Astrocyte (in vitro differentiated cells and primary cell): Measurements from ENCODE around the gene CYP2B6. TPM values are rescaled to one million over a fixed set of nuclear protein-coding genes. Genes with fewer than 3 reads are reported as not detected.

Experiments
- DNase-seq: peaks from one replicate; pipeline ENCODE4 v3.0.0-alpha.2; 2010; ENCODE audit warnings: low read depth
- FAIRE-seq: peaks from 2 replicates; lab custom pipeline; 2011; peaks lifted over from hg19 to GRCh38; lab: Jason Lieb, UNC
- H2AFZ ChIP-seq: 2 replicates; pipeline ENCODE4 v1.6.0; 2012; ENCODE audit warnings: low read depth, low read length, inconsistent platforms
- H3K27ac ChIP-seq: 2 replicates; pipeline ENCODE4 v1.5.1; 2011; ENCODE audit warnings: low read depth, low read length, inconsistent platforms
- H3K27me3 ChIP-seq: 2 replicates; pipeline ENCODE4 v1.6.0; 2011; ENCODE audit warnings: low read length, inconsistent platforms; ENCODE audit not compliant: insufficient read depth
- H3K36me3 ChIP-seq: 2 replicates; pipeline ENCODE4 v1.5.1; 2011; ENCODE audit warnings: low read length, inconsistent platforms; ENCODE audit not compliant: insufficient read depth
- H3K4me1 ChIP-seq: 2 replicates; pipeline ENCODE4 v1.5.1; 2011; ENCODE audit warnings: low read length, inconsistent platforms; ENCODE audit not compliant: insufficient read depth
- H3K4me2 ChIP-seq: 2 replicates; pipeline ENCODE4 v1.6.0; 2012; ENCODE audit warnings: low read length, inconsistent platforms
- H3K4me3 ChIP-seq: 2 replicates; pipeline ENCODE4 v1.5.1; 2011; ENCODE audit warnings: low read depth, mild to moderate bottlenecking, low read length, inconsistent platforms; ENCODE audit not compliant: insufficient read depth
- H3K79me2 ChIP-seq: 2 replicates; pipeline ENCODE4 v1.6.0; 2012; ENCODE audit warnings: mild to moderate bottlenecking, low read length, inconsistent platforms; ENCODE audit not compliant: insufficient read depth
- H3K9ac ChIP-seq: 2 replicates; pipeline ENCODE4 v1.6.0; 2012; ENCODE audit warnings: mild to moderate bottlenecking, low read length, inconsistent platforms
- H3K9me3 ChIP-seq: 2 replicates; pipeline ENCODE4 v1.5.1; 2012; ENCODE audit warnings: low read depth, mild to moderate bottlenecking, low read length, inconsistent platforms; ENCODE audit not compliant: insufficient read depth
- H4K20me1 ChIP-seq: 2 replicates; pipeline ENCODE4 v1.6.0; 2012; ENCODE audit warnings: low read length, inconsistent platforms; ENCODE audit not compliant: insufficient read depth
- H3K27ac Mint-ChIP-seq: one replicate; pipeline ENCODE4 v1.8.0; 2021; ENCODE audit warnings: mild to moderate bottlenecking, mixed read lengths; ENCODE audit not compliant: unreplicated experiment
- H3K27me3 Mint-ChIP-seq: one replicate; pipeline ENCODE4 v1.8.0; 2021; ENCODE audit warnings: low read depth, mixed read lengths; ENCODE audit not compliant: unreplicated experiment
- H3K36me3 Mint-ChIP-seq: one replicate; pipeline ENCODE4 v1.8.0; 2021; ENCODE audit warnings: low read depth, mixed read lengths; ENCODE audit not compliant: unreplicated experiment
- H3K4me1 Mint-ChIP-seq: one replicate; pipeline ENCODE4 v1.8.0; 2021; ENCODE audit warnings: low read depth, mixed read lengths; ENCODE audit not compliant: unreplicated experiment
- H3K4me3 Mint-ChIP-seq: one replicate; pipeline ENCODE4 v1.8.0; 2021; ENCODE audit warnings: mild to moderate bottlenecking, moderate library complexity, mixed read lengths; ENCODE audit not compliant: unreplicated experiment
- H3K9me3 Mint-ChIP-seq: one replicate; pipeline ENCODE4 v1.8.0; 2021; ENCODE audit warnings: mild to moderate bottlenecking, mixed read lengths; ENCODE audit not compliant: unreplicated experiment
- EZH2 ChIP-seq: IDR thresholded peaks from 2 replicates; pipeline ENCODE4 v1.6.1; 2012; ENCODE audit warnings: mild to moderate bottlenecking, low read length, inconsistent platforms; ENCODE audit not compliant: insufficient read depth
- total RNA-seq: library from RNA; stranded (reverse); gene quantifications from 2 replicates; pipeline ENCODE4 v1.2.1, GENCODE V29; 2021
- TF ChIP-seq, protein P1 (sequence below): IDR thresholded peaks from 2 replicates; pipeline ENCODE4 v1.5.1; 2011; ENCODE audit warnings: low read depth, mild to moderate bottlenecking, inconsistent platforms, low read length, moderate library complexity; ENCODE audit not compliant: insufficient read depth

CYP2B6 gene
- total RNA-seq, 1 donor from 2014 or later: not detected

DNA sequence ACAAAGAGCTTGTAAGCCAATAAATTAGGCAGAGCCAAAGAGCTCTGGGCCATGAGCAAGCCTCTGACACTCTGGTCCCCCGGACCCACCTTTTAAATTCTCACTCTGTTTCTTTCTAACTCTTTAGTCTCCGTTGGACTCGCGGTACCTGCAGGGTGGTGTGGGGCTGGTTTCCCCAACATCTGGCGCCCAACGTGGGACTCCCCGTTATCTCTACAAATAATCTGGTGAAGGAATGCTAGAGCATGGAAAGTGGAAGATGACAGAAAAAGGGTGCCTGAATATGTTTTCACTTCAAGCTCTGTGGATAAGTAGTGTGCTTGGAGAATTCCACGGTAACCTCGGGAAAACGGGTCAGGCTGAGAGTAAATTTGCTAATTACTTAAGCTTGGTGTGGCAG is 36.5 kb upstream of the CYP2B6 start:
- no peak overlapping the region for H3K4me3 Mint-ChIP-seq

DNA sequence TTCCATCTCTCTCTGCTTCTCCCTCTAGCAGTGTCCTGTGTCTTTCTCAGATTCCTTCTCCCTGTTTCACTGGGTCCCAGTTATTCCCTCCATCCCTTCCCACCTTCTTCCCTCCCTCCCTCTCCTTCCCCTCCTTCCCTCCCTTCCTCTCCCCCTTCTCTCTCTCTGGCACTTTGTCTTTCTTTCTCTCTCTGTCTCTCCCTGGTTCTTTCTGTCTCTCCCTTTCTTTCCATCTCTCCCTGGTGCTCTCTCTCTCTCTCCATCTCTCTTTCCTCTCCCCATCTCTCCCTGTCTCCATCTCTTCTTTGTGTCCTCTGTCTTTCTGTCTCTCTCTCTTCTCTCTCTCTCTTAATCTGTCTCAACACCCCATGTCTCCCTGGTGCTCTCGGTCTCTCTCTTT is 31.7 kb upstream of the CYP2B6 start:
- Histone ChIP-seq H3K4me1 (no peaks in the 10 kb centered on the region), H3K27ac (no peak overlapping the region), H3K9me3 (peaks cover 13% of the 10 kb centered on the region), H3K79me2 (no peaks in the 10 kb centered on the region), H2AFZ (no peak overlapping the region), H3K9ac (no peak overlapping the region), H3K4me2 (no peak overlapping the region), H3K36me3 (no peaks in the 10 kb centered on the region), H3K4me3 (no peak overlapping the region), H3K27me3 (no peaks in the 10 kb centered on the region), H4K20me1 (no peaks in the 10 kb centered on the region)
- H3K27me3 Mint-ChIP-seq: peaks cover 31% of the 10 kb centered on the region
- peaks cover 26% of the 10 kb centered on the region for H3K9me3 Mint-ChIP-seq
- no peak overlapping the region for H3K4me3 Mint-ChIP-seq
- FAIRE-seq (no peak), DNase-seq (no peak)
- H3K27ac Mint-ChIP-seq: no peak overlapping the region
- peaks cover 4% of the 10 kb centered on the region for H3K36me3 Mint-ChIP-seq
- TF ChIP-seq, protein P1, sequence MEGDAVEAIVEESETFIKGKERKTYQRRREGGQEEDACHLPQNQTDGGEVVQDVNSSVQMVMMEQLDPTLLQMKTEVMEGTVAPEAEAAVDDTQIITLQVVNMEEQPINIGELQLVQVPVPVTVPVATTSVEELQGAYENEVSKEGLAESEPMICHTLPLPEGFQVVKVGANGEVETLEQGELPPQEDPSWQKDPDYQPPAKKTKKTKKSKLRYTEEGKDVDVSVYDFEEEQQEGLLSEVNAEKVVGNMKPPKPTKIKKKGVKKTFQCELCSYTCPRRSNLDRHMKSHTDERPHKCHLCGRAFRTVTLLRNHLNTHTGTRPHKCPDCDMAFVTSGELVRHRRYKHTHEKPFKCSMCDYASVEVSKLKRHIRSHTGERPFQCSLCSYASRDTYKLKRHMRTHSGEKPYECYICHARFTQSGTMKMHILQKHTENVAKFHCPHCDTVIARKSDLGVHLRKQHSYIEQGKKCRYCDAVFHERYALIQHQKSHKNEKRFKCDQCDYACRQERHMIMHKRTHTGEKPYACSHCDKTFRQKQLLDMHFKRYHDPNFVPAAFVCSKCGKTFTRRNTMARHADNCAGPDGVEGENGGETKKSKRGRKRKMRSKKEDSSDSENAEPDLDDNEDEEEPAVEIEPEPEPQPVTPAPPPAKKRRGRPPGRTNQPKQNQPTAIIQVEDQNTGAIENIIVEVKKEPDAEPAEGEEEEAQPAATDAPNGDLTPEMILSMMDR: no peak
- TF ChIP-seq EZH2: no peak
- H3K4me1 Mint-ChIP-seq: no peaks in the 10 kb centered on the region

More for the DNA sequence above, 36.5 kb upstream of the CYP2B6 start:
- Histone ChIP-seq H2AFZ (no peak overlapping the region), H3K27ac (no peak overlapping the region), H3K4me3 (no peak overlapping the region), H3K4me1 (no peaks in the 10 kb centered on the region), H3K27me3 (no peaks in the 10 kb centered on the region), H3K79me2 (no peaks in the 10 kb centered on the region), H3K9ac (no peak overlapping the region), H3K9me3 (peaks cover 25% of the 10 kb centered on the region), H3K36me3 (no peaks in the 10 kb centered on the region), H3K4me2 (no peak overlapping the region), H4K20me1 (no peaks in the 10 kb centered on the region)
- no peak for DNase-seq
- H3K27me3 Mint-ChIP-seq: peaks cover 9% of the 10 kb centered on the region
- peaks cover 27% of the 10 kb centered on the region for H3K9me3 Mint-ChIP-seq
- no peaks in the 10 kb centered on the region for H3K36me3 Mint-ChIP-seq
- TF ChIP-seq, protein P1: no peak
- TF ChIP-seq EZH2: no peak
- H3K4me1 Mint-ChIP-seq: no peaks in the 10 kb centered on the region
- no peak overlapping the region for H3K27ac Mint-ChIP-seq
- FAIRE-seq: no peak

DNA sequence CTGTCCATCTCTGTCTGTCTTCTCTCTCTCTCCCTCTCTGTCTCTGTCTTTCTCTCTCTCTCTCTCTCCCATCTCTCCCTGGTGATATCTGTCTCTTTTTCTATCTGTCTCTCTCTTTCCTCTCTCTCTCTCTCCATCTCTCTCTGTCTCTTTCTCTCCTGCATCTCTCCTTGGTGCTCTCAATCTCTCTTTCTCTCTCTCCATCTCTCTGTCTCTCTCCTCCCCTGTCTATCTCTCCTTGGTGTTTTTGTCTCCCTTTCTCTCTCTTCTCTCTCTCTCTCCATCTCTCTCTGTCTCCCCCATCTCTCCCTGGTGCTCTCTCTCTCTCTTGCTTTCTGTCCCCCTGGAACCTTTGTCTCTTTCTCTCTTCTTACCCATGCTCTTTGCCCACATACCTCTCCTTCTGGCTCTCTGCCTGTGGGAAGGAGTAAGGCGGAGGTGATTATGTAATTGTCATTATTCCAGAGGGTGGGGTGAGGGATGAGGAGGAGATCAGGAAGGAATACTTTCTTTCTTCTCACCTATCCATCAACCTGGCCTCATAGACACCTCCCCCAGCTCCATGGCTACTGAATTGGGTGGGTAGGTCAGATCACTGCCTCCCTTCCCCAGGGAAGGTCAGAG is 30.9 kb upstream of the CYP2B6 start:
- TF ChIP-seq, protein P1: no peak
- TF ChIP-seq EZH2: no peak

More for the DNA sequence above, 30.9 kb upstream of the CYP2B6 start:
- Mint-ChIP-seq H3K27ac (no peak overlapping the region), H3K27me3 (peaks cover 31% of the 10 kb centered on the region), H3K4me1 (no peaks in the 10 kb centered on the region), H3K36me3 (peaks cover 4% of the 10 kb centered on the region), H3K9me3 (peaks cover 22% of the 10 kb centered on the region), H3K4me3 (no peak overlapping the region)
- FAIRE-seq: no peak
- H3K9ac ChIP-seq: no peak overlapping the region
- H3K36me3 ChIP-seq: no peaks in the 10 kb centered on the region
- H3K9me3 ChIP-seq: peaks cover 8% of the 10 kb centered on the region
- no peaks in the 10 kb centered on the region for H3K79me2 ChIP-seq
- no peaks in the 10 kb centered on the region for H3K4me1 ChIP-seq
- no peak overlapping the region for H2AFZ ChIP-seq
- no peak overlapping the region for H3K27ac ChIP-seq
- no peaks in the 10 kb centered on the region for H3K27me3 ChIP-seq
- no peaks in the 10 kb centered on the region for H4K20me1 ChIP-seq
- no peak overlapping the region for H3K4me3 ChIP-seq
- H3K4me2 ChIP-seq: no peak overlapping the region
- DNase-seq: no peak
